ENCODE results near the gene GRID2.

DNA sequence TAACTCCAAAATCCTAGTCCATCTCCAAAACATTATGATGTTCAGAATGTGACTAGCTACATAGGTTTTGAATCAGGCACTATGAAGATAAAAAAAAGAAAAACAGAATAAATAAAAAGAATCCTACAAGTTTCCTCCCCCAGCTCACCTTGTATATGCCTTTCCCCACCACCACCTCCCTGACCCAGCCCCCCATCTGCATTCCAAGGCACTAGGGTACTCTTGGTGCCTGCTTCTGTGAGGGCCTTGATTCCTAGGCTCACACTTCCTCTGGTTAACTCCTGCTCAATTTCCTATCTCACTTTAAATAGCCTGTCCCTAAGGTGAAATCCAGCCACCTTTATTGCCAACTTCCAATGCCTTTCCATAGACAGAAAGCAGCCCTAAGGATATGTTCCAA lies 1346.1 kb downstream of the GRID2 start:
- TF ChIP-seq POLR2A (IDR thresholded peaks at IDR 0.05; ENCODE audit: low read depth, low read length) (no peak), TAF1 (IDR thresholded peaks at IDR 0.05; ENCODE audit: borderline replicate concordance, low read depth, low read length) (no peak)
